ENCODE measurements around the gene RLN1. TPM values are rescaled to one million over a fixed set of nuclear protein-coding genes. Genes with fewer than 3 reads are reported as not detected.

Gene RLN1
- total RNA-seq, 1 donor from 2014 or later: not detected

DNA sequence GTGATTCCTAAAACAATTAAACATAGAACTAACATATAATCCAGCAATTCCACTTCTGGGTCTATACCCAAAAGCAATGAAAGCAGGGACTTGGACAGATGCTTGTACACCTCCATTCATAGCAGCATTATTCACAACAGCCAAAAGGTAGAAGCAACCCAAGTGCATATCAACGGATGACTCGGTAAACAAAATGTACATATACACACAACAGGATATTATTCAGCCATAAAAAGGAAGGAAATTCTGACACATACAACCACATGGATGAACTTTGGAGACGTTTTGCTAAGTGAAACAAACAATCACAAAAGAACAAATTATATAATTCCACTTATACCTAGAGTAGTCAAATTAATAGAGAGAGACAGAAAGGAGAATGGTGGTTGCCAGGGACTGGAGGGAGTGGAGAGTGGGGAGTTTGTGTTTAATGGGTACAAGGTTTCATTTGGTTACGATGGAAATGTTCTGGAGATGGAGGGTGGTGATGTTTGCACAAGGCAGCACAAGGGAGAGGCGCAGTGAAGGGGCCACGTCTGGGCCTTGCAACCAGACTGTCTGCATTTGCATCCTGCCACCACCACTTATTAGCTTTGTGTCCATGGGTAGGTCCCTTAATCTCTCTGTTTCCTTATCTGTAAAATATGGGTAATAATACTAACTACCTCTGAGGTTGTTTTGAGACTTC lies 36.3 kb upstream of the RLN1 start:
- Mint-ChIP-seq H3K4me3 (ENCODE audit: unreplicated experiment) (no peak overlapping the region), H3K27ac (ENCODE audit: unreplicated experiment) (no peak overlapping the region), H3K36me3 (ENCODE audit: unreplicated experiment) (no peaks in the 10 kb centered on the region), H3K4me1 (ENCODE audit: low read depth, unreplicated experiment) (no peaks in the 10 kb centered on the region), H3K27me3 (ENCODE audit: unreplicated experiment) (no peaks in the 10 kb centered on the region), H3K9me3 (ENCODE audit: unreplicated experiment) (no peaks in the 10 kb centered on the region)
- DNase-seq: no peak
- TF ChIP-seq CTCF (IDR thresholded peaks at IDR 0.05; ENCODE audit: partially characterized antibody, unreplicated experiment): no peak

GRCh38 chr9:5375091-5375490 lies 35.4 kb upstream of the RLN1 start:
- Mint-ChIP-seq H3K27me3 (ENCODE audit: unreplicated experiment) (no peaks in the 10 kb centered on the region), H3K36me3 (ENCODE audit: unreplicated experiment) (no peaks in the 10 kb centered on the region)
- DNase-seq: no peak

DNA sequence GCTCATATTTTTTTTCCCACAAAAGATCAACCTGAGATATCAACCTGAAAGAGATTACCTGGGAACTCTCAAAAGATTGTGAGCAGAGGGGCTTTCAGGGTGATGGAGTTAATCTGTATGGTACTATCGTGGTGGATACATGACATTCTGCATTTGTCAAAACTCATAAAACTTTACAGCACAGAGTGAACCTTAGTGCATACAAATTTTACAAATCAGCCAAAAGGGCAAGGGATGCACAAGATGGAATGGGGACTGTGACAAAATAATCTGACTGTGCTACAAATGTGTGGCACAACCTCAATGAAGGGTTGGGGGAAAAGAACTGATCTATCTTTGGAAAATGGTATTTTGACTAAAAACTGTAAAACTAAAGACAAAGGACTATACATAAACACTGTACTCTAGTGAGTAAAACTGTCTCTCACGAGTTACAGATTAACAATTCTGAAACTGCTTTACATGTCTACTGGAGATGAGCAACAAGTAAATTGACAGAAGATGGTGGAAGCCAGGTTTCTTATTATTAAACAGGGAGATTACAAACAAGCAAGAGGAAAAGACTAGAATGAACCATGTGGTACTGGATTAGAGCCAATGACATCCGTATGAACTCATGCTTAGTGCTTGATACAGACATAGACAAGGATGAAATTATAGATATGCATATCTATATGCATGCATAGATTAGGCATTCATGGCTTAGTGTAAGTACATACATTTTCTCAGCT lies 24.8 kb upstream of the RLN1 start:
- Mint-ChIP-seq H3K27ac (ENCODE audit: unreplicated experiment) (no peak overlapping the region), H3K9me3 (ENCODE audit: unreplicated experiment) (no peaks in the 10 kb centered on the region), H3K4me3 (ENCODE audit: unreplicated experiment) (no peak overlapping the region), H3K4me1 (ENCODE audit: low read depth, unreplicated experiment) (peaks cover 7% of the 10 kb centered on the region), H3K36me3 (ENCODE audit: unreplicated experiment) (no peaks in the 10 kb centered on the region), H3K27me3 (ENCODE audit: unreplicated experiment) (peaks cover 1% of the 10 kb centered on the region)
- TF ChIP-seq CTCF (IDR thresholded peaks at IDR 0.05; ENCODE audit: partially characterized antibody, unreplicated experiment): no peak
- no peak for DNase-seq

More at GRCh38 chr9:5375091-5375490, 35.4 kb upstream of the RLN1 start:
- Mint-ChIP-seq H3K4me1 (ENCODE audit: low read depth, unreplicated experiment) (no peaks in the 10 kb centered on the region), H3K4me3 (ENCODE audit: unreplicated experiment) (no peak overlapping the region), H3K9me3 (ENCODE audit: unreplicated experiment) (no peaks in the 10 kb centered on the region), H3K27ac (ENCODE audit: unreplicated experiment) (no peak overlapping the region)
- no peak for TF ChIP-seq CTCF (IDR thresholded peaks at IDR 0.05; ENCODE audit: partially characterized antibody, unreplicated experiment)

DNA sequence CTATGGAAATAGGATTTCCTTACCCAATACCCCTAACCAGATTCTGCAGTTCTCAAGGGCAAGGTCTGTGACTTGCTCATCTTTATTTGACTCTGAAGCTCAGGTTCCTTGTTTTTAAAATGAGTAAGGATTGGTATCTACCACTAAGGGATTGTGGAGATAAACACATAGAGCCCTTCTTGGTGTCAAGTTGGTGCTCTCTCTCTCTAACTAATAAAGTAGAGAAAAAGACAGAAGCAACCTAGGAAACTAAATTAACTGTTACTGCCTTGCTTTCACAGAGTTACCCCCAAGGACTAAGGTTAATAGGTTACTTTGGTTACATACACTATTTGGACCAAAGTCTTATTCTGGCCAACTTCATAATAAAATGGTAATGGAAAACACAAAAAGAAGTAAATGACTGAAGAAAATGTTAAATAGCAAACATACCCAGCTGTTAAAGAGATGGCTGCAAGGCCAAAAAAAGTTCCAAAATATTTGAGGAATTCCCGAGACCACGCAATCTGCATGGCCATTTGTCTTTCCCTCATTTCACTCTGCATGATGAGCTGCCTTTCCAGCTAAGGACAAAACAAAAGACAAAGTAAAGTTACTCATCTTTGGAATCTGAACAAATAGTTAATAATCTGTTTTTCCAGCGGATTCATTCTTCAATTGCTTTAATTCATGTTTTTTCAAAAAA lies 21.8 kb upstream of the RLN1 start:
- Mint-ChIP-seq H3K4me1 (ENCODE audit: low read depth, unreplicated experiment) (peaks cover 7% of the 10 kb centered on the region), H3K27ac (ENCODE audit: unreplicated experiment) (no peak overlapping the region), H3K36me3 (ENCODE audit: unreplicated experiment) (no peaks in the 10 kb centered on the region), H3K9me3 (ENCODE audit: unreplicated experiment) (no peaks in the 10 kb centered on the region), H3K27me3 (ENCODE audit: unreplicated experiment) (peaks cover 1% of the 10 kb centered on the region), H3K4me3 (ENCODE audit: unreplicated experiment) (no peak overlapping the region)
- no peak for TF ChIP-seq CTCF (IDR thresholded peaks at IDR 0.05; ENCODE audit: partially characterized antibody, unreplicated experiment)
- no peak for DNase-seq
